Ovary (tissue), 3 donors: Measurements from ENCODE around the gene AGXT.

Experiments used
- CTCF ChIP-seq, 3 donors: fragments of 450-650 bp in 2 of 3; fragments of 200-600 bp in 1 of 3; IDR thresholded peaks; one replicate each; pipeline versions ENCODE4 v1.5.1 to v1.8.0; 2016 to 2022; ENCODE audit warnings: antibody characterized with exemption in 3 of 3, mild to moderate bottlenecking in 1 of 3
- EP300 ChIP-seq: sonication (generic); formaldehyde crosslinking; IDR thresholded peaks from one replicate; pipeline ENCODE4 v1.6.1; 2017; ENCODE audit warnings: antibody characterized with exemption
- POLR2A ChIP-seq: fragments of 450-650 bp; IDR thresholded peaks from one replicate; pipeline ENCODE4 v1.6.1; 2017; ENCODE audit warnings: antibody characterized with exemption, mild to moderate bottlenecking, moderate library complexity
- donor health status: DM: no; HTN: no; CAD: no.

GRCh38 chr2:240858871-240859270 lies 9.8 kb upstream of the AGXT start:
- TF ChIP-seq POLR2A (no peak), CTCF (IDR thresholded peaks at IDR 0.05) (no peak), EP300 (no peak)
